Calu3 (cell line): ENCODE data around the gene ACER2. TPM values are rescaled to one million over a fixed set of nuclear protein-coding genes. Genes with fewer than 3 reads are reported as not detected.

Source experiments
- BruUV-seq: library from RNA; stranded (reverse); fragments of 400-500 nt; replicated peaks from 2 replicates; lab custom pipeline; 2021; lab: Mats Ljungman, UMichigan
- CTCF ChIA-PET: fragments of 300-600 bp; sonication (Branson Sonifier 250); formaldehyde crosslinking; loops from one replicate; lab custom pipeline; 2022; ENCODE audit warnings: antibody characterized with exemption; lab: Charles Lee
- DNase-seq: peaks from one replicate; pipeline ENCODE4 v3.0.0; 2022
- H3K27ac Mint-ChIP-seq: one replicate; pipeline ENCODE4 v1.8.0; 2022; ENCODE audit warnings: mixed read lengths; ENCODE audit not compliant: unreplicated experiment
- H3K27me3 Mint-ChIP-seq: one replicate; pipeline ENCODE4 v1.8.0; 2022; ENCODE audit warnings: mixed read lengths; ENCODE audit not compliant: unreplicated experiment
- H3K36me3 Mint-ChIP-seq: one replicate; pipeline ENCODE4 v1.8.0; 2022; ENCODE audit warnings: mild to moderate bottlenecking, moderate library complexity, mixed read lengths; ENCODE audit not compliant: insufficient read depth, unreplicated experiment
- H3K4me1 Mint-ChIP-seq: one replicate; pipeline ENCODE4 v1.8.0; 2022; ENCODE audit warnings: mild to moderate bottlenecking, low read depth, mixed read lengths; ENCODE audit not compliant: unreplicated experiment
- H3K4me3 Mint-ChIP-seq: one replicate; pipeline ENCODE4 v1.8.0; 2022; ENCODE audit warnings: mild to moderate bottlenecking, low read depth, moderate library complexity, mixed read lengths; ENCODE audit not compliant: unreplicated experiment
- H3K9me3 Mint-ChIP-seq: one replicate; pipeline ENCODE4 v1.8.0; 2022; ENCODE audit warnings: low read depth, mixed read lengths; ENCODE audit not compliant: unreplicated experiment
- CTCF ChIP-seq: fragments of 200-600 bp; IDR thresholded peaks from one replicate; pipeline ENCODE4 v1.8.0; 2022; ENCODE audit warnings: antibody characterized with exemption; ENCODE audit not compliant: unreplicated experiment
- intact Hi-C: fragments of 100-400 bp; cut with micrococcal nuclease; formaldehyde crosslinking; loops from one replicate; pipeline ENCODE4 v1.10.0; 2022; ENCODE audit not compliant: unreplicated experiment
- total RNA-seq: library from RNA; stranded (reverse); gene quantifications from 2 replicates; pipeline ENCODE4 v1.2.3, GENCODE V29; 2022

Gene ACER2
- total RNA-seq, 1 experiment from 2014 or later, result 7.6 TPM

DNA sequence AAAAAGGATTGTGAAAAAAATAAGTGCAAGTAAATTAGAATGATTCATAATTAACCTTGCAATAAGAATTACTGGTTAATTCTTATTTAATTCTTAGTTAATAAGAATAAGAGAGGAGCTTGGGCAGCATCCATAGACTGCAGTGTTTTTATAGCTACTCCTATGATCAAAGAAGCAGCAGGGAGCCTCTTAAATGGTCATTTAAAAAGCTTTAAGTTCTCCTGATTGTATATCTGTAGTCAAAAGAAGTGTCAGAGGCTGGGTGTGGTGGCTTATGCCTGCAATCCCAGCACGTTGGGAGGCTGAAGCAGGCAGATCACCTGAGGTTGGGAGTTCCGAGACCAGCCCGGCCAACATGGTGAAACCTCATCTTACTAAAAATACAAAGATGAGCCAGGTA, 14.4 kb downstream of the ACER2 start:
- Mint-ChIP-seq H3K4me3 (no peak overlapping the region), H3K27me3 (no peaks in the 10 kb centered on the region), H3K27ac (no peak overlapping the region), H3K4me1 (no peaks in the 10 kb centered on the region), H3K9me3 (no peaks in the 10 kb centered on the region), H3K36me3 (no peaks in the 10 kb centered on the region)
- TF ChIP-seq CTCF, result no peak
- intact Hi-C loops, result no loop called here
- no TSS peak for BruUV-seq
- DNase-seq, result no peak
- CTCF ChIA-PET, result no interaction called here

DNA sequence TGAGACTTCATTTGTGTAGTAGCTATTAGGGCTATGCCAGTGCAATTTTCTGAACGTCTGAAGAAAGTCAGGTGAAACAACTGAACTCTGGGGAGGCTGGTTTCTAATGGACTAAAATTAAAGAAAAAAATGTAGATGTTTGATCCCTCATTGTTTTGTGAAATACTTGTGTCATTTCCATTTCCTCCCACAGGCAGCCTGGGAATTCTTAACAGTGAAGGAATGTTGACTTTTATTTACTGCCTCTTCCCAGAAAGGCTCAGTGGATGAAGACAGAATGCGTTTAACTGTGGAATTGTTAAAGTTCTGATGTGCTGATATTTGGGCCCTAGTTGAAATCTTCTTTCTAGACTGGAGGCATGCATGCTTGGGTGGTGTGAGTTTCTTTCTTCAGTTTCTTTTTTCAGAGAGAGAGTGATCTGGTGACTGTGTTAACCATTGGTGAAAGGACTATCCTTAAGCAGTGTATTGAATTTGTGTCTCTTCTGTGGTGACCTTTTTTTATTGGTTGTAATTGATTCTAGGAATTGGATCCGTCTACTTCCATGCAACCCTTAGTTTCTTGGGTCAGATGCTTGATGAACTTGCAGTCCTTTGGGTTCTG, 15.5 kb downstream of the ACER2 start:
- intact Hi-C loops, result no loop called here
- H3K36me3 Mint-ChIP-seq, result no peaks in the 10 kb centered on the region
- no peak overlapping the region for H3K27ac Mint-ChIP-seq
- no peak for TF ChIP-seq CTCF
- no peak for DNase-seq
- H3K27me3 Mint-ChIP-seq, result no peaks in the 10 kb centered on the region
- no TSS peak for BruUV-seq
- CTCF ChIA-PET, result no interaction called here
- H3K4me3 Mint-ChIP-seq, result no peak overlapping the region
- H3K9me3 Mint-ChIP-seq, result no peaks in the 10 kb centered on the region
- H3K4me1 Mint-ChIP-seq, result no peaks in the 10 kb centered on the region

GRCh38 chr9:19429595-19429994, 20.8 kb downstream of the ACER2 start:
- CTCF ChIA-PET, result no interaction called here
- no peak for TF ChIP-seq CTCF
- no peaks in the 10 kb centered on the region for H3K36me3 Mint-ChIP-seq
- intact Hi-C loops, result no loop called here
- no peaks in the 10 kb centered on the region for H3K4me1 Mint-ChIP-seq
- H3K4me3 Mint-ChIP-seq, result no peak overlapping the region
- H3K9me3 Mint-ChIP-seq, result no peaks in the 10 kb centered on the region
- DNase-seq, result no peak
- no TSS peak for BruUV-seq
- H3K27ac Mint-ChIP-seq, result no peak overlapping the region
- H3K27me3 Mint-ChIP-seq, result no peaks in the 10 kb centered on the region

DNA sequence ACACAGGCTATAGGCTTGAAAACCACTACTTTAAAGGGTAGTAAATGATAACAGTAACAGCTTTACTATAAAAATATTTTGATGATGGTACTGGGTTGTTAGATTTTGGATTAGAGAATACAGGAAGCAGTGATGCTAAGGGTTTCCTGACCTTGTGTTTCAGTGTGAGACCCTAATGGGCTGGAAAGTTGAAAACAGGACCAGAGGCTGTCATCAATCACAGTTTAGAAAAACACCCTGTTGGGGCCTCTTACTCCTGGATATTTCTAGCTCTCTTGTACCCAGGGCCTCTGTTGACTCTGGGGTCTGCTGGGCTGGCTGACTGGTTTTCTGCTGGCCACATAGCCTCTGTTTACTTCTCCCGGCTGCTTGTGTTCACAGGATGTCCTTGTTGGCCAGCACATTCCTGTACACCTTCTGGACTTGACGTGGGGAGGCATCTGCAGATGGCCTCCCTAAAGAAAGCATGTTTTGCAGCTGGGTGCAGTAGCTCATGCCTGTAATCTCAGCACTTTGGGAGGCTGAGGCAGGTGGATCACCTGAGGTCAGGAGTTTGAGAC, 21.5 kb downstream of the ACER2 start:
- Mint-ChIP-seq H3K27me3 (no peaks in the 10 kb centered on the region), H3K9me3 (no peaks in the 10 kb centered on the region), H3K4me3 (no peak overlapping the region), H3K4me1 (no peaks in the 10 kb centered on the region), H3K36me3 (no peaks in the 10 kb centered on the region), H3K27ac (no peak overlapping the region)
- no peak for DNase-seq
- intact Hi-C loops, result no loop called here
- TF ChIP-seq CTCF, result no peak
- no TSS peak for BruUV-seq
- CTCF ChIA-PET, result no interaction called here
